Stimulated activated CD8-positive, alpha-beta memory T cell treated with anti-CD3 and anti-CD28 coated beads, Interleukin-4, amount 100 ng/mL, for 24 hours (primary cell): ENCODE data around the gene NES.
"Not testable (repeated sequence)": the region's sequence is repeated elsewhere in the genome, so short reads cannot be mapped to it uniquely, and the experiment has no call there.

ENCODE experiments used
- DNase-seq: peaks from one replicate; pipeline ENCODE4 v3.0.0-alpha.2; 2020; ENCODE audit warnings: low read depth

Gene NES

DNA sequence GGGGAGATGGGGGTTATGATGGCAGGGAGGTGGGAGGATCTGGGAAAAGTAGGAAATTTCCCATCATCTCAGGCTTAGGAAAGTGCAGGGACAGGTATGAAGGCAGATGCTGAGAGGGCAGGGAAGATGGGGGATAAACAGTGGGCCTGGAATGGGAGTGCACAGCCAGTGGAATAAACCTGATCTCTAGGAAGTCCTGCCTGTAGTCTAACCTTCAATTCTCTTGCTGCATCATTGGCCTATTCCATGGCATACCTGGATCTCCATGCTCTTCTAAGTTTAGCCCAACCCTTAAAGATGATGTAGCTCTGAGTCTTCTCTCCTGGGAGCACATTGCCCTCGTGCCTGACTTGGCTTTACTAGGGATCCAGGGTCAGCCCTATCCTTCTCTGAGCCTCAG is 32.6 kb downstream of the NES start:
- no peak for DNase-seq

GRCh38 chr1:156644146-156644545 is 33.1 kb downstream of the NES start:
- DNase-seq: no peak

- no peak for DNase-seq
Observed at GRCh38 chr1:156643778-156644092, 33.5 kb downstream of the NES start.

DNA sequence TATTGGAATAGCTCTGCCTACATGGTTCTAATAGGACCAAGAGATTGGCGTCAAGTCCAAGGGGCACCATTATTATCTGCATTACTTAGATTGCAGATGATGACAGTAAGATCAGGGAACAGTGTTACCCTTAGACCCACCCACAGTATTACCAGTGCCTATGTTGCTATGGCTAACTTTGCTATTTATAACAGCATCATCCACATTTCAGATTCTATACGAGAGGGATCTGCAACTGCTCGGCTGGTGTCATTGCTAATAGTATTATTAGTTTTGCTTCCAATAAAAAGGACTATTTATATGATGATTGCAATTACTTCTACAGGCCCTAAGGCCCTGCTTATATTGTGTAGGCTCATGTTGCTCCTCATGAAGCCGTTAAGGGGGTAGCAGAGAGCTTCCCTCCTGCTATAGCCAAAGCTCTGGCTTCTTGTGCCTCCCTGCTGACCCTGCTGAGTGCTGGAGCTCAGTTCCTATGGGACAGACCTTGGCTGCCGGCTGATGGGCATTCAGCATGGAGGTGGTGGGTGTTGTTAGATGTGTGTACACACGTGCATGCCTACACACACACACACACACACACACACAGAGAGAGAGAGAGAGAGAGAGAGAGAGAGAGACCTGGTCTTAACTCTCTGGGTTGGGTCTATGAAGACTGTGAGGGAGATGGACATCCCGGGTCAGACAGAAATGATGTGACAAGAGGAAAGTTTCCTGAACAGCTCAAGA is 34.0 kb downstream of the NES start:
- no peak for DNase-seq

DNA sequence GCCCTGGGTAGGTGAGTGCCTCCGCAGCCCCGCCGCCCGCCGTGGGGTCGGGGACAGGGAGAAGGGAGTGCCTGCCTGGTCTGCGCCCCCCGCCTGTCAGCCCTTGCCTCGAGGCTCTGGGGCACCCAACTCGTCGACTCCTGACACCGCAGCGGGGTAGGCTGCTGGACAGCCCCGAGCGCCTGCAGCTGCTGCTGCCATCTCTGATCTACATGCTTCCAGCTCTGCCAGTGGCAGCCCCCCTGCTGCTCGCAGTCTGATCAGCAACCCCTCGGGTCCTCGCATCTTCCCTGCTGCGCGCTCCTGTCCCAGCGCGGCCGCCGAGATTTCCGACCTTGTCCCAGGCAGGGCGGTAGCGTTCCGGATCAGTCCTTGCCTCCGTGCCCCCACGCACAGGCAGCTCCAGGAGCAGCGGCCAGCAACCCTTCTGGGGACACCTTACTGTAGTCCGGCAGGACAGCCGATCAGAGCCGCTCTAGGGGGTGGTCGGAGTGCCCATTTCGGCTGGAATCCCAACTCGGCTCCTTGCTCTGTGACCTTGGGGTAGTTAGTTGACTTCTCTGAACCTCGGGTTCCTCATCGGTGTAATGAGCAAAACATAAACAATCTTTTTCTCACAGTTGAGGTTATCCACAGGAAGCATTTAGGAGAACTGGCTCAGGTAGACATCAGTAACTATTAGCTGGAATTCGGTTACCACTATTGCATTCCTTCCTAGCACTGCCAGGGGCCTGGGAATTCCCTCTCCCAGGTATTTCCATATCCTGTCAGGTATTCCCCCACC is 34.8 kb downstream of the NES start:
- no peak for DNase-seq

GRCh38 chr1:156641761-156642264 is 35.4 kb downstream of the NES start, which contains the start of gene BCAN:
TSS of gene BCAN (plus strand) at chr1:156642117. CDS start at chr1:156646055, 3,938 bp downstream.
- DNase-seq: no peak

- no peak for DNase-seq
Observed at GRCh38 chr1:156640842-156641706, 36.1 kb downstream of the NES start.

DNA sequence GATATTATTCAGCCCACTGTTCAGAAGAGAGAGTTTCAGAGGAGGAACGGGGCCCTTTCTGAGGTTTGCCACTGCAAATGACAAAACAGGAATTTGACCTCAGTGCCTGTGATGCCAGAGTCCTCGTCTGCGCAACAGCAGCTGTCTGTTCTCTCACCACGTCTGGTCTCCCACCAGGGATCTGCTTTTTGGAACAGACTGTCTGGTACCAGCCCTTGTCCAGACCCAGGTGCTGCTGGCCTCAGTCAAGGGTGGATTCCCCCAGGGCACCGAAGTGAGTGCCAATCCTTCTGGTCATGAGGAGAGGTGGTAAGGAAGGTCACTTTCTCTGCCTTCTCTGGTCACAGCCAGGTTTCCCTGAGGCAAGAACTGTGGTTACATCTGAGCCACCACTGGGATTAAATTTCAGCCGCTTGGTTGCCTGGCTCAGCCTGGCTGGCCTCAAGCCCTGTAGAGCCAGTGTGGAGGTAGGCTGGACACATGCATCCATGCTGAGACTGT is 37.6 kb downstream of the NES start:
- DNase-seq: no peak

- DNase-seq: no peak
Observed at GRCh38 chr1:156638189-156638985, 38.8 kb downstream of the NES start.

DNA sequence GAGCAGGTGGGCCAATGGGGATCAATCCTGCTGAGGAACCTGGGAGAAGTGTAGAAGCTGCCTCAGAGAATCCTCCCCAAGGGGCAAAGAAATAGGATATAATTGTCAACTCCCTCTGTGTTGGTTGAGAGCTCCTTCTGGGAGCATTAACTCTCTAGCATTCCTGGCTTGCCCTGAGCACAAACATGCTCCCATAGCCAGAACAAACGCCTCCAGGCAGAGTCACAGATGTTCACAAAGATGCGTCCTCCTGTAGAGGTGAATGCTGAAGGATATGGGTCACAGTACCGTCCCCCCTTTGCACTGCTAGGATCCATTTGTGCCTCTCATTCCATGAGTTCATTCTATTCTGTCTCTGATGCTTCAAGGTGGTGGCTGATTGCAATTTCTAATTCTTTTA is 44.9 kb downstream of the NES start:
- DNase-seq: no peak

DNA sequence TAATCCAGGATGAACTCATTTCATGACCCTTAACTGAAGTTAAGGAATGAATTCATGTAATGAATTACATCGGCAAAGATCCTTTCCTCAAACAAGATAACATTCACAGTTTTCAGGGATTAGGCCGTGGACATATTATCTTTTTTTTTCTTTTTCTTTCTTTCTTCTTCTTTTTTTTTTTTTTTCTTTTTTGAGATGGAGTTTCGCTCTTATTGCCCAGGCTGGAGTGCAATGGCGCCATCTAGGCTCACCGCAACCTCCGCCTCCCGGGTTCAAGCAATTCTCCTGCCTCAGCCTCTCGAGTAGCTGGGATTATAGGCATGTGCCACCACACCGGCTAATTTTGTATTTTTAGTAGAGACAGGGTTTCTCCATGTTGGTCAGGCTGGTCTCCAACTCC is 46.1 kb downstream of the NES start:
- not testable (repeated sequence) for DNase-seq

DNA sequence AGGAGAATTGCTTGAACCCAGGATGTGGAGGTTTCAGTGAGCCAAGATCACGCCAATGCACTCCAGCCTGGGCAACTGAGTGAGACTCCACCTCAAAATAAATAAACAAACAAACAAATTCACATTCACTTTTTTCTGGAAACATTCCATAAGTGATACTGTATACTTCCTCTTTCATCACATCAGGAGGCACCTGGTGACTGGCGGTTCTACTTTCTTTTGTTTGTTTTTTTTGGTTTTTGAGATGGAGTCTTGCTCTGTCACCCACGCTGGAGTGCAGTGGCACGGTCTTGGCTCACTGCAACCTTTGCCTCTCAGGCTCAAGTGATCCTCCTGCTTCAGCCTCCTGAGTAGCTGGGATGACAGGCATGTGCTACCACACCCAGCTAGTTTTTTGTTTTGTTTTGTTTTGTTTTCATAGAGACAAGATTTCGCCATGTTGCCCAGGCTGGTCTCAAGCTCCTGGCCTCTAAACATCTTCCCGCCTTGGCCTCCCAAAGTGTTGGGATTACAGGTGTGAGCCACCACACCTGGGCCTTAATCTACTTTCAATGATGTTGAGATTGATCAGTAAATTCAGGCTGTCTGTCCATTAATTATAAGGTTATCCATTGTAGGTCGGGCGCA is 47.3 kb downstream of the NES start:
- no peak for DNase-seq

DNA sequence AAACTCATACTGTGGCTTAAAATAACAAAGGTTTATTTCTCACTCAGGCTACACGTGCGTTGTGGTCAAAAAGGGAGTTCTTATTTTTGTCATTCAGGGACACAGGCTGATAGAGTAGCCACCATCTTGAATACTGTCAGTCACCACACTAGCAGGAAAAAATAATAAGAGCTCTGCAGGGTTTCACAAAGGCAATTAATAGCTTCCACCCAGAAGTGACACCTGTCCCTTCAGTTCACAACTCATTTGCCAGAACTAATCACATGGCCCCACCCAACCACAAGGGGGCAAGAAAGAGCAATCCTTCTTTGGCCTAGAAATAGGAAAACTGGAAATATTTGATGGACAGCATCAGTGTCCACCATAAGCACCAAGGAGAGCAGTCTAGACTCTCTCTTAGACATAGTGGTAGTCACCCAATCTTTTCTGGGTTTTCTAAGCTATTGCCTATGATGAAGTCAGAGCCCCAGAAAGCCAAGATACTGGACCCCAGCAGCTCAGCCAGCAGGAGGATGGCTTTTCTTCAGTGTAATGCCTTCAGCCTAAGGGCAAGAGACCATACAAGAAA is 49.8 kb downstream of the NES start:
- DNase-seq: no peak

DNA sequence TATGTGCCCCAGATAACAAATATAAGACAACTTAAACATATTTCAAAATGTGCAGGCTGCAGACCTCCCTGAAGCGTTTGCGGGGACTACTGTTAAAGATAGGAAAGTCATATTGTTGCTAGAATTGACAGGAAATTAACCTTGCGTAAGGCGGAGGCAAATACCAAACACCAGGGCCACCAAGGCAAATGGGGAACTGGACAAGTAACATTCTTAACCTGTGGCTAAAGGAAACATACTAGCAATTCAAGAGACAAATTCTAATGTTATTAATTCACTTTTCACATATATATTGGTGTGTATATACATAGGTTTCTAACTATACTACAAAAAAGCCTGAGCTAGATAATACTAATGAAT is 51.1 kb downstream of the NES start:
- no peak for DNase-seq

GRCh38 chr1:156625436-156626078 is 51.6 kb downstream of the NES start:
- DNase-seq: peak; percentile 58

GRCh38 chr1:156624814-156625435 is 52.3 kb downstream of the NES start:
- DNase-seq: no peak

- no peak for DNase-seq
Observed at GRCh38 chr1:156623946-156624813, 53.0 kb downstream of the NES start.

DNA sequence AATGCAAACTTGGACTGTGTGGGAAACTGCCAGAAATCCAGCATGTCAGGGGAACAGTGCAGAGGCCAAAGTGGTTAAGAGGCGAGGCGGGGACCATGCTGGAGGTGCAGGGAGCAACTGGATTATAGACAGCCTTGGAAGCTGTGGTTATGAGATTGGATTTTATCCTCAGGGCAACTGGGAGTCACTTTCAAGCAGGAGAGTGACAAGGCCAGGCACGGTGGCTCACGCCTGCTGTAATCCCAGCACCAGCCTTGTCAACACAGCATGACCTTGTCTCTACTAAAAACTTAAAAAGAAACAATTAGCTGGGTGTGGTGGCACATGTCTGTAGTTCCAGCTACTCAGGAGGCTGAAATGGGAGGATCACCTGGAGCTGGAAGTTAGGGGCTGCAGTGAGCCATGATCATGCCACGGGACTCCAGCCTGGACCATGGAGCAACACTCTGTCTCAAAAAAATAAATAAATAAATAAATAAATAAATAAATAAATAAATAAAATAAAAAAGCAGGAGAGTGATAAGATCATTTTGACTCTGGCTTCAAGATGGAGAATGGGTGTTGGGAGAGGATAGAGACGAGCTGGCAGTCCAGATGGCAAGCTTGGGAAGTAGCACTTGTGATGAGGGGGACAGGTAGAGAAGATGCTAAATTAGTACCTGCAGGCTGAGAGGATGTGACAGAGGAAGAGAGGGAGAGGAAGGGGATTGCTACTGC is 54.5 kb downstream of the NES start:
- DNase-seq: no peak
